GM08714 (cell line): Measurements from ENCODE around the gene ZCWPW2.

Source experiments
- H3K4me3 ChIP-seq: fragments of 200-500 bp; sonication (Bioruptor generic); 2 replicates; pipeline ENCODE4 v1.5.1; 2014; ENCODE audit warnings: mild to moderate bottlenecking, low read length, inconsistent platforms
- ZNF274 ChIP-seq: IDR thresholded peaks from 2 replicates; pipeline ENCODE4 v1.6.1; 2012; ENCODE audit warnings: mild to moderate bottlenecking, low read depth, low read length

Gene ZCWPW2, protein sequence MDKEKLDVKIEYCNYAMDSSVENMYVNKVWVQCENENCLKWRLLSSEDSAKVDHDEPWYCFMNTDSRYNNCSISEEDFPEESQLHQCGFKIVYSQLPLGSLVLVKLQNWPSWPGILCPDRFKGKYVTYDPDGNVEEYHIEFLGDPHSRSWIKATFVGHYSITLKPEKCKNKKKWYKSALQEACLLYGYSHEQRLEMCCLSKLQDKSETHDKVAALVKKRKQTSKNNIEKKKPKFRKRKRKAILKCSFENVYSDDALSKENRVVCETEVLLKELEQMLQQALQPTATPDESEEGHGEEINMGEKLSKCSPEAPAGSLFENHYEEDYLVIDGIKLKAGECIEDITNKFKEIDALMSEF

GRCh38 chr3:28348629-28349468, at the start of gene ZCWPW2, which contains the start of gene AZI2:
TSS of gene ZCWPW2 (plus strand) at chr3:28348721. CDS start at chr3:28413069, 64,348 bp downstream.
TSS of gene AZI2 (minus strand) at chr3:28348824. CDS start at chr3:28340617, 8,207 bp downstream.
- no peak for TF ChIP-seq ZNF274
- H3K4me3 ChIP-seq, result peak within 1 kb of the TSS; percentile 95

DNA sequence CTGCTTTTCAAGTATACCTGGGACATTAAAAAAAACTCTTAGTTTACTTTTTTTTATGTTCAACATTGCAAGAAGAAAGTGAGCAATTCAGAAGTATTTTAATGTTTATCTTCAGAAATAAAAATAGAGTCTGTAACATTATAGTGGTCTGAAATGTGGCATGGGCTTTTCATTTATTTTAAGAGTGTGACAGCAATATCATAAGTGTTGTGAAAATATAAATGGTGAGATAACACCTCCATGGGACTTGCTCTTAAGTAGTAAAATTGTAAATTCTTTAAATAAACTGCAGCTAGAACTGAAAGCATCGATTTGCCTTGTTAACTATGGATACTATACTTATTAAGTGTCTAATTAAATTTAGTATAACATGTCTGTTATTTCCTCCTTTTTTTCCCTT, 48.8 kb upstream of the ZCWPW2 start:
- H3K4me3 ChIP-seq, result no peak overlapping the region
- no peak for TF ChIP-seq ZNF274

- H3K4me3 ChIP-seq, result no peak overlapping the region
- TF ChIP-seq ZNF274, result no peak
Measured at GRCh38 chr3:28300345-28300962, 48.1 kb upstream of the ZCWPW2 start.

- no peak for TF ChIP-seq ZNF274
- H3K4me3 ChIP-seq, result no peak overlapping the region
Measured at GRCh38 chr3:28301688-28302087, 46.8 kb upstream of the ZCWPW2 start.

GRCh38 chr3:28308196-28308595, 40.3 kb upstream of the ZCWPW2 start:
- no peak for TF ChIP-seq ZNF274
- no peak overlapping the region for H3K4me3 ChIP-seq

DNA sequence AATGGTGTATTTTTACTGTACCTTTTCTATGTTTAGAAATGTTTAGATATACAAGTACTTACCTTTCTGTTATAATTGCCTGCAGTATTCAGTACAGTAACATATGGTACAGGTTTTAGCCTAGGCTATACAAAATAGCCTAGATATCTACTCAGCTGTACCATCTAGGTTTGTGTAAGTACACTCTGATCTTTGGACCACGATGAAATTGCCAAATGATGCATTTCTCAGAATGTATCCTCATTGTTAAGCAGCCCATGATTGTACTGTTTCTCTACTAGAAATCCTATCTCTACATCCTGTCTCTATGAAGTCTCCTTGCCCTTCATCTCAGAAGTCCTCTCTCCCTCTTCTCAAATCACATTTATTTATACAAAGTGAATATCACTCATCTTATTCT, 32.8 kb upstream of the ZCWPW2 start:
- H3K4me3 ChIP-seq, result no peak overlapping the region
- TF ChIP-seq ZNF274, result no peak

DNA sequence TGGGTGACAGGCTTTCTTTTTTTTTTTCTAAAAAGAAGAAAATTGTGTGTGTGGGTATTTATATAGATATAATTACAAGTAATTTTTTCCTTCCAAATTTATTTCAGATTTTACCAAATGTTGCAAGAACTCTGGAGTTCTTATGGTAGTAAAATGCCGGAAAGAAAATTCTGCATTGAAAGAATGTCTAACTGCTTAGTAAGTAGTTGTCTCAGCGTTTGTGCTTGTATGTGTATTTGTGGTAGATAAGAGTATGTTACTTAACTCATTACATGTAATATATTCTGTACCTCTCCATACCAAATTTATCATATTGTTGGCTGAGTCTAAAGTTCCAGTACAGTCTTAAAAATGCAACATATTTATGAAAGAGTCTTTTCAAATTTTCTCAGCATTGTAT, 32.3 kb upstream of the ZCWPW2 start:
- no peak for TF ChIP-seq ZNF274
- H3K4me3 ChIP-seq, result no peak overlapping the region

DNA sequence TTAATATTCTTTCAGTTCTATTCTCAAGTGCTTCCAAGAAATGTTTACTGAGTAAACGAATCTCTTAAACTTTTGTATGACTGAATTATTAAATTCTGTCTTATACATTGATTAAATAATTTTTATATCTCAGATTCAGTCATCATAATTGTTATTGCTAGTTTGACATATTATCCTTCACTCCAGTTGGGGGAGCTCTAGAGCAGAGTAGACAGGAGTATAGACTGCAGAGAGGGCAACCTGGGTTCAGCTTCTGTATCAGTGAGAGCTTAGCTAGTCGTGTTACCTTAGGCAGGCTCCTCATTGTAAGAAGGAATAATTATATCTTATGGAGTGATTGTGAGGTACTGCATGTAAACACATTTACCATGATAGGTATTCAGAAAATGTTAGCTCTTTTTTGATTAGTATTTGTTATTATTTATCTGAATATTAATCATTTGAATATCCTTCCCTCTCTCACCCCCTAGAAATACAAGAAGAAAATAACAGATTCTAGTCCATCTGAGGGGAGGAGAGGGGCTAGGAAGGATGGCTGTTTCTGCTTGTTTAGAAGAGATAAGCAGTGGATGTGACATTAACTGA, 31.0 kb upstream of the ZCWPW2 start:
- H3K4me3 ChIP-seq, result no peak overlapping the region
- TF ChIP-seq ZNF274, result no peak

- no peak for TF ChIP-seq ZNF274
- H3K4me3 ChIP-seq, result no peak overlapping the region
Measured at GRCh38 chr3:28320981-28321380, 27.5 kb upstream of the ZCWPW2 start.

DNA sequence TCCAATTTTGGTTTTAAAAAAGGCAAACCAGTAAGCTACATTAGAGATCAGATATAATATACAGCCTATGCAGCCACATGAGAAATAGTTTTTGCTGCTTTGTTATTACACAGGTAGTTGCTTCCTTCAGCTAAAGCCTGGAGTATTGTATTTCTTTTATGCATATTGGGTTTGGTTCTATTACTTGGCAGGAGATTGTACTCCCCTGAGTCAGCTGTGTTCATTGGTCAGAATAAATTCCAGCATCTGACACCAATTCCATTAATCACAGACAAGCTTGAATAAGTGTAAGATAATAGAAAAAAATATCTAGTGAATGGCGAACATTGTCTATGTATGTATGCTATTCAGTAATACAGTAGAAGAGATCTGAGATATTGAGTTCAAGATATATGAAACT, 26.1 kb upstream of the ZCWPW2 start:
- no peak overlapping the region for H3K4me3 ChIP-seq
- TF ChIP-seq ZNF274, result no peak

DNA sequence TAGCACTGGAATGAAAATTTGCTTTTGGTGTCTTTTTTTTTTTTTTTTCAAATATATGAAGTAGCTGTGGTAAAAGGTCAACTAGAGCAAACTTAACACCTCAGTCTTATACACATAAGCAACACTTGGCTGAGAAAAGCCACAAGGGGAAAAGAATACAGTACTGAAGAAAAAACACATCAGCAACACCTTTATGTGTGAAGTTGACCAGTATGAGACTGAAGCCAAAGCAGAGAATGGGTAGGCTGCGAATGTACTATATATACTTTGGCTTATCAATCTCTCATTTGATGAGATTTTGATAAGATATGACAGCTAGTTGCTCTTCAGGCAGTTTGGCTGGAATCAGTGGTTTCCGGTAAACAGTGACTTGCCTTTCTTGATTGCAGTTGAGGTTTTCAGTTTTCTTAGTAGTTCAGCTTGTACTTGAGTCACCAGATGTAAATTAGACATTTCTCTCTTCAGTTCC, 22.0 kb upstream of the ZCWPW2 start:
- TF ChIP-seq ZNF274, result no peak

GRCh38 chr3:28328188-28329151, 20.1 kb upstream of the ZCWPW2 start:
- no peak overlapping the region for H3K4me3 ChIP-seq
- no peak for TF ChIP-seq ZNF274

More for the DNA sequence above, 22.0 kb upstream of the ZCWPW2 start:
- H3K4me3 ChIP-seq, result no peak overlapping the region

- no peak for TF ChIP-seq ZNF274
- H3K4me3 ChIP-seq, result no peak overlapping the region
Measured at GRCh38 chr3:28334552-28334951, 14.0 kb upstream of the ZCWPW2 start.
